HG02588 (cell line): ENCODE results near the gene HCFC1R1.

ENCODE experiments used
- ATAC-seq: cut with Tn5 transposase; IDR thresholded peaks from one replicate; pipeline ENCODE4 v1.9.1; 2021; ENCODE audit warnings: mild to moderate bottlenecking, moderate library complexity; ENCODE audit not compliant: unreplicated experiment

HCFC1R1 gene

GRCh38 chr16:3020247-3020603, 3.5 kb downstream of the HCFC1R1 start, which contains the start of gene TNFRSF12A:
TSS of gene TNFRSF12A (plus strand) at chr16:3020368. CDS start at chr16:3020398, 30 bp downstream.
- no peak for ATAC-seq

- ATAC-seq, result no peak
These were observed 4.0 kb downstream of the HCFC1R1 start for GRCh38 chr16:3019594-3020246.

GRCh38 chr16:3017794-3018506, 5.8 kb downstream of the HCFC1R1 start, which contains the start of gene CLDN6:
TSS of gene CLDN6 (minus strand) at chr16:3018183. CDS start at chr16:3016021, 2,162 bp downstream.
- ATAC-seq, result no peak

GRCh38 chr16:3017344-3017743, 6.4 kb downstream of the HCFC1R1 start:
- ATAC-seq, result no peak

- ATAC-seq, result no peak
These were observed 7.7 kb downstream of the HCFC1R1 start for GRCh38 chr16:3015865-3016521.

GRCh38 chr16:3014971-3015370, 8.8 kb downstream of the HCFC1R1 start:
- no peak for ATAC-seq

GRCh38 chr16:3013998-3014690, 9.6 kb downstream of the HCFC1R1 start:
- no peak for ATAC-seq

- no peak for ATAC-seq
These were observed 10.2 kb downstream of the HCFC1R1 start for GRCh38 chr16:3013491-3013951.

- ATAC-seq, result no peak
These were observed 10.8 kb downstream of the HCFC1R1 start, which contains the start of gene CLDN9 for GRCh38 chr16:3012828-3013420. TSS of gene CLDN9 (plus strand) at chr16:3012923. CDS start at chr16:3013363, 440 bp downstream.

- ATAC-seq, result no peak
These were observed 11.5 kb downstream of the HCFC1R1 start for GRCh38 chr16:3012246-3012645.

- no peak for ATAC-seq
These were observed 13.2 kb downstream of the HCFC1R1 start for GRCh38 chr16:3010510-3010909.

GRCh38 chr16:3009568-3010390, 14.0 kb downstream of the HCFC1R1 start:
- ATAC-seq, result no peak

GRCh38 chr16:3008690-3009037, 15.1 kb downstream of the HCFC1R1 start:
- ATAC-seq, result no peak

GRCh38 chr16:3007957-3008689, 15.6 kb downstream of the HCFC1R1 start:
- no peak for ATAC-seq

GRCh38 chr16:3007059-3007956, 16.4 kb downstream of the HCFC1R1 start:
- ATAC-seq, result no peak

- peak; percentile 1 for ATAC-seq
These were observed 18.9 kb downstream of the HCFC1R1 start for GRCh38 chr16:3004781-3005284.

GRCh38 chr16:3004319-3004718, 19.4 kb downstream of the HCFC1R1 start:
- peak; percentile 22 for ATAC-seq
